NCI-H2227 (cell line): Measurements from ENCODE around the gene HAUS6.
"Not testable (repeated sequence)": the region's sequence is repeated elsewhere in the genome, so short reads cannot be mapped to it uniquely, and the experiment has no call there.

Source experiments
- DNase-seq: peaks from one replicate; lab custom pipeline; 2025; ENCODE audit not compliant: unreplicated experiment; lab: John Stamatoyannopoulos, UW

Gene HAUS6

GRCh38 chr9:19116107-19116790, 13.5 kb upstream of the HAUS6 start:
- no peak for DNase-seq

GRCh38 chr9:19114680-19115270, 12.1 kb upstream of the HAUS6 start:
- DNase-seq, result no peak

DNA sequence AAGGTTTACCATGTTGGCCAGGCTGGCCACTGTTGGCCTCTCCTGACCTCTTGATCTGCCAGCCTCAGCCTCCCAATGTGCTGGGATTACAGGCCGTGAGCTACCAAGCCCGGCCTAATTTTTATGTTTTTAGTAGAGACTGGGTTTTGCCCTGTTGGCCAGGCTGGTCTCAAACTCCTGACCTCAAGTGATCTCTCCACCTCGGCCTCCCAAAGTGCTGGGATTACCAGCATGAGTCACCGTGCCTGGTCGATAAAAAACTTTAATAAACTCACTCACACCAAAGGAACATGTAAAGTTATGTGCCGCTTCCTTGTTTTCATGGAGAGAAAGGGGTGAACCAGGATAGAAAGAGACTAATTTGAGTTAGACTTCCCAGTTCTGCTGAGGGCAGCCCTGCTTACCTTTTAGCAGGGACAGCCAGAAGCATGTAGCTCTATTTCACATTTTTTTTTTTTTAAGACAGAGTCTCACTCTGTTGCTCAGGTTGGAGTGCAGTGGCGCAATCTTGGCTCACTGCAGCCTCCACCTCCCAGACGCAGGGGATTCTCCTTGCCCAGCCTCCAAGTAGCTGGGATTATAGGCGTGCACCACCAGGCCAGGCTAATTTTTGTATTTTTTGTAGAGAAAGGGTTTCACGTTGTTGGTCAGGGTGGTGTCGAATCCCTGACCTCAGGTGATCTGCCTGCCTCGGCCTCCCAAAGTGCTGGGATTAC, 11.4 kb upstream of the HAUS6 start:
- no peak for DNase-seq

DNA sequence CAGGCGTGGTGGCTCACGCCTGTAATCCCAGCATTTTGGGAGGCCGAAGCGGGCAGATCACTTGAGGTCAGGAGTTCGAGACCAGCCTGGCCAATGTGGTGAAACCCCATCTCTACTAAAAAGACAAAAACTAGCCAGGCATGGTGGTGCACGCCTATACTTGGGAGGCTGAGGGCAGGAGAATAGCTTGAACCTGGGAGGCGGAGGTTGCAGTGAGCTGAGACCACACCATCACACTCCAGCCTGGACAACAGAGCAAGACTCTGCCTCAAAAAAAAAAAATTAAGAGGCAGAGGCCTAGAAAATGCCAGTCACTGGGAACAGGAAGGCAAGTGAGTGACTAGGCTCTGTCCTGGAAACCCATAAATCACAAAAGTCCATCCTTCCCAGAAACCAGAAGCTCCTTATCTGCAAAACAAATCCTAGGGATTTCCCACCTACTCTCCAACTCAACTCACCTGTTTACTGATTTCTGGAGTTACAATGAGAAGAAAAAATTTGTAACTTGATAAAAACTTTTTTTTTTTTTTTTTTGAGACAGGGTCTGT, 10.4 kb upstream of the HAUS6 start:
- DNase-seq, result not testable (repeated sequence)

GRCh38 chr9:19108038-19108437, 5.3 kb upstream of the HAUS6 start:
- no peak for DNase-seq

DNA sequence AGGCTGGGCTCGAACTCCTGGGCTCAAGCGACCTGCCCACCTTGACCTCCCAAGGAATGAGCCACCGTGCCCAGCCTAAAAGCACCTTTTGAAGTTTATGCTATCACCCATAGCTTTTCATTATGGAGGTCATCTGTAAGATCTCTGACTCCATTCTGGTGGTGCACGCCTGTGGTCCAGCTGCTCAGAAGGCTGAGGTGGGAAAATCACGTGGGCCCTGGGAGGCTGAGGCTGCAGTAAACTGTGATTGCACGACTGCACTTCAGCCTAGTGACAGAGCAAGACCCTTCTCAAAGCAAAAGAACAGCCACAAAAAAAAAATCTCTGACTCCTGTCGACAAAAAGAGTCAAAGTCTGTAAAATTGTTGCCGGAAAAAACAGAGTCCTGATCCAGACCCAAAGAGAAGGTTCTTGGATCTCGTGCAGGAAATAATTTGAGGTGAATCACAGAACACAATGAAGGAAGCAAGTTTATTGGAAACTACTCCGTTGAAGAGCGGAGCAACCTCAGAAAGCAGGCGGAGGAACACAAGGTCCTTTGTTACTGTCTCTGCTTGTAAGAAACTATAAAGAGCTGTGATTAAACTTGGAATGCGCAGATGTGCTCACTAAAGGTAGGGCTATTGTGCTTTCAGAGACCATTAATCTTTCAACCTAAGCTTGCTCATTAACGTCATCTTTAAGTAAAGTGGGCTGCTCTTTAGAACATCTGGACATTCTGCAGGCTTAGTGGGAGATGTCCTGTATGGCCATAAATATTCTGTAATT, 2.0 kb upstream of the HAUS6 start:
- DNase-seq, result peak; percentile 82

GRCh38 chr9:19102181-19102630, 498 bp downstream of the HAUS6 start:
- DNase-seq, result peak; percentile 16

DNA sequence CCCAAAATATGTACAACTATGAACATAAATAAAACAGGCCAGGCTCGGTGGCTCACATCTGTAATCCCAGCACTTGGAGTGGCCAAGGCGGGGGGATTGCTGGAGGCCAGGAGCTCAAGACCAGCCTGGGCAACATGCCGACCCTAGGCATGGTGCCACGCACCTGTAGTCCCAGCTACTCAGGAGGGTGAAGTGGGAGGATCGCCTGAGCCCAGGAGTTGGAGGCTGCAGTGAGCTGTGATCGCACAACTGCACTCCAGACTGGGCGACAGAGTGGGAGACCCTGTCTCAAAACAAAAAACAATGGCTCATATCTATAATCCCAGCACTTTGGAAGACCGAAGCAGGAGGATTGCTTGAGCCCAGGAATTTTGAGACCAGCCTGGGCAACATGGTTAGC, 1.5 kb downstream of the HAUS6 start:
- no peak for DNase-seq

- not testable (repeated sequence) for DNase-seq
Measured at GRCh38 chr9:19097431-19097830, 5.3 kb downstream of the HAUS6 start.

DNA sequence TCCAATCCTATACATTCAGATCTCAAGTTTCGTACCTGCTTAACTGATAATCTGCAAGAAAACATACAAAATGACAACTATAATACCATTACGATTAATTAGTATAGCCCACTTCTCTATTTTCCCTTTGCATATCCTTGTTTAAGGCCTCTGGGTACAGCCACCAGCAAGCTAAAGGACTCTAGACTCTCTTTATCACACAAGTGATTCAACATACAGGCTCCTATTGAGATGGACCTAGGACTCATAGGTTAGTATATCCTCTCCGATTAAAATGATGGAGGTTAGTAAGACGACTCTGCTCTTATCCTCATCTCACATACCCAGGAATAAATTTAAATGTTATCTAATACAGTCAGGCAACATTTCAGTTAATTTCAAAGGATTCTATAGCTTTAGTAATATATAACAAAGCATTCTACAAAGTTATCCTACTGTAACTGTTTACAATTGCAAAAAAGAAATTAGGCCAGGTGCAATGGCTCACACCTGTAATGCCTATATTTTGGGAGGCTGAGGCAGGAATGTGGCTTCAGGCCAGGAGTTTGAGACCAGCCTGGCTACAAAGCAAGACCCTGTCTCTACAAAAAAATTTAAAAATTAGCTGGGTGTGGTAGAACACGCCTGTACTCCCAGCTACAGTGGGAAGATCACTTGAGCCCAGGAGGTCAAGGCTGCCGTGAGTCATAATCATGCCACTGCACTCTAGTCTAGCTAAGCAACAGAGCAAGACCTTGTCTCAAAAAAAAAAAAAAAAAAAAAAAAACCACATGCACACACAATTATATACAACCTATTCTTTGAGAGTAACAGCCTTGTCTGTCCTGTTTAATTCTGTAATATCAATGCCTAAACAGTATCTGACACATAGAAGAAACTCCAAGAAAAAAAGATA, 15.4 kb downstream of the HAUS6 start:
- no peak for DNase-seq

- DNase-seq, result peak; percentile 43
Measured at GRCh38 chr9:19085295-19085694, 17.4 kb downstream of the HAUS6 start.

DNA sequence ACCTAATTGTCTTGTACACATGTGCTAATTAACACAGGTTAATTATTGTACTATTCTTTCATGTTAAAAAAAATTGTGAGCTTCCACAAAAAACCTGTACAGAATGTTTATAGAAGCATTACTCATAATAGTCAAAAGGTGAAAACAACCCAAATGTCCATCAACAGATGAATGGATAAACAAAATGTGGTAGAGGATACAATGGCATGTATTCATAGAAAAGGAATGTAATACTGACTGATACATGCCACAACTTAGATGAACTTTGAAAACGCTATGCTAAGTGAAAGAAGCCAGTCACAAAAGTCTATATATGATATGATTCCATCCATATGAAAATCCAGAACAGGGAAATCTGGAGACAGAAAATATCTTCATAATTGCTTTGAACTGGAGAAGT, 27.9 kb downstream of the HAUS6 start:
- no peak for DNase-seq

DNA sequence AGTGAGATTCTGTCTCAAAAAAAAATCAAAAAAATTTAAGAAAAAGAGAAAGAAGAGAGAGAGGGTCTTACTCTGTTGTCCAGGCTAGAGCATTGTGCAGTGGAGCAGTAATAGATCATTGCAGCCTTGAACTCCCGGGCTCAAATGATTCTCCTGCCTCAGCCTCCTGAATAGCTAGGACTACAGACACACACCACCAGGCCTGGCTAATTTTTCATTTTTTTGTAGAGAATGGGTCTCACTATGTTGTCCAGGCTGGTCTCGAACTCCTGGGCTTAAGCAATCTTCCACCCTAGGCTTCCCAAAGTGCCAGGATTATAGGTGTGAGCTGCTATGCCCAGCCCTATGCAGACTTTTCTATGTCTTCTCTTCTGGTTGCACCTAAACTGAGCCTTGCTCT, 28.5 kb downstream of the HAUS6 start:
- no peak for DNase-seq

DNA sequence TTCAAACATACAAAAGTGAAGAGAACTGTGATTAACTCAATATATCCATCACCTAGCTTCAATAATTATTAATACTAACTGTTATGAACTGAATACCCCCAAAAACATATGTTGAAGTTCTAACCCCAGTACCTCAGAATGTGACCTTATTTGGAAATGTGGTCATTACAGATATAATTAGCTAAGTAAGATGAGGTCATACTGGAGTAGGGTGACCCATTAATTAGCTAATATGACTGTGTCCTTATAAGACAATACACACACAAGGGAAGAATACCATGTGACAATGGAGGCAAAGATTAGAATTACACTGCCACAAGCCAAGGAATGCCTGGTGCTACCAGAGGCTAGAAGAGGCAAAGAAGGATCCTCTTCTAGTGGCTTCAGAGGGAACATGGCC, 45.7 kb downstream of the HAUS6 start:
- DNase-seq, result no peak

- no peak for DNase-seq
Measured at GRCh38 chr9:19050637-19051591, 51.8 kb downstream of the HAUS6 start.

- DNase-seq, result peak; percentile 42
Measured at GRCh38 chr9:19049917-19050636, 52.6 kb downstream of the HAUS6 start.

DNA sequence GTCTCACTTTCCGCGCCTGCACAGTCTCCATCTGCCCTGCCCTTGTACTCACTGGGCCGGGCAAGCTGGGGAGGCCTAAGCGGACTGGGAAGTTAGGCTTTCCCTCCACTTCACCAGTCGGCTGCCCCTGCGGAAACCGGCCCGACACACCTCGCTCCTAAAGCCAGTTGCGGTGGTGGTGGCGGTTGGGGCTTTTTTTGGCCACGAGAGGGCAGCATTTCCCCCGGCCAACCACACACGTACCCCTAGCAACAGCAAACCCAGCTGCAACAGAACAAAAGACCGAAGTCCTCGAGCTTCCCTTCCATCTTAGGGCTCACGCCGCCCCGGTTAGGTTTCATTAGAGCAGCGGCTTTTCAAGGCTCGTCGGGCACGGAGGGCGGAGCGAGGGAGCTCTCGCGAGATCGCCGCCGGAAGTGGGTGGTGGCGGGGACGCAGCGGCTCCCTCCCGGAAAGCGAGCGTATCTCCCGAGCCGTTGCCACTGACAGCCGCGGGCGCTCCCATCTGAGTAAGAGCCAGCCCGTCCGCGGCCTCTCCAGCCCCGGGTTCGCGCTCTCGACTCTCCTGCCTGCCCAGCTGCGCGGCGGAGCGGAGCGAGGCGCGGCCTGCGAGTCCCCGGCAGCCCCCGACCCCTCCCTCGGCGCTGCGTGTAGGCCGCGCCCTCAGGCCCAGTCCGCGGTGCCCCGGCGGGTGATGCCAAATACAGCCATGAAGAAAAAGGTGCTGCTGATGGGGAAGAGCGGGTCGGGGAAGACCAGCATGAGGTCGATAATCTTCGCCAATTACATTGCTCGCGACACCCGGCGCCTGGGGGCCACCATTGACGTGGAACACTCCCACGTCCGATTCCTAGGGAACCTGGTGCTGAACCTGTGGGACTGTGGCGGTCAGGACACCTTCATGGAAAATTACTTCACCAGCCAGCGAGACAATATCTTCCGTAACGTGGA, 53.5 kb downstream of the HAUS6 start, which contains the start of gene RRAGA:
TSS of gene RRAGA (plus strand) at position 462 of the 951 bp plus-strand sequence. CDS start at position 695, 233 bp downstream.
- peak; percentile 97 for DNase-seq
